GM21515 (cell line): ENCODE data around the gene WDR46.

Source experiments
- ATAC-seq: cut with Tn5 transposase; IDR thresholded peaks from one replicate; pipeline ENCODE4 v1.9.1; 2021; ENCODE audit not compliant: unreplicated experiment

WDR46 gene

GRCh38 chr6:33288921-33289783 is at the start of gene WDR46, which contains the start of gene PFDN6:
WDR46 (minus strand) TSS chr6:33289239; CDS start chr6:33289170, 69 bp downstream.
PFDN6 (plus strand) TSS chr6:33289601; CDS start chr6:33289857, 256 bp downstream.
- peak; percentile 72 for ATAC-seq

GRCh38 chr6:33336495-33336894 is 47.5 kb upstream of the WDR46 start:
- ATAC-seq, result no peak

GRCh38 chr6:33335916-33336315 is 46.9 kb upstream of the WDR46 start:
- ATAC-seq, result no peak

GRCh38 chr6:33333666-33334065 is 44.6 kb upstream of the WDR46 start:
- ATAC-seq, result no peak

GRCh38 chr6:33330736-33331135 is 41.7 kb upstream of the WDR46 start:
- ATAC-seq, result no peak

GRCh38 chr6:33329058-33329457 is 40.0 kb upstream of the WDR46 start:
- ATAC-seq, result no peak

- no peak for ATAC-seq
Measured at GRCh38 chr6:33324125-33324524, 35.1 kb upstream of the WDR46 start.

GRCh38 chr6:33323623-33323948 is 34.5 kb upstream of the WDR46 start:
- ATAC-seq, result peak; percentile 5

- ATAC-seq, result no peak
Measured at GRCh38 chr6:33321227-33321626, 32.2 kb upstream of the WDR46 start.

GRCh38 chr6:33320315-33321181 is 31.5 kb upstream of the WDR46 start:
- ATAC-seq, result no peak

- ATAC-seq, result no peak
Measured at GRCh38 chr6:33319939-33320314, 30.9 kb upstream of the WDR46 start.

- no peak for ATAC-seq
Measured at GRCh38 chr6:33318426-33319073, 29.5 kb upstream of the WDR46 start.

- peak; percentile 42 for ATAC-seq
Measured at GRCh38 chr6:33317669-33318425, 28.8 kb upstream of the WDR46 start, which contains the start of gene ZBTB22. ZBTB22 (minus strand) TSS chr6:33317744; CDS start chr6:33316916, 828 bp downstream.

- no peak for ATAC-seq
Measured at GRCh38 chr6:33317419-33317668, 28.3 kb upstream of the WDR46 start.

- ATAC-seq, result no peak
Measured at GRCh38 chr6:33316603-33317418, 27.8 kb upstream of the WDR46 start.

- no peak for ATAC-seq
Measured at GRCh38 chr6:33315793-33316602, 27.0 kb upstream of the WDR46 start.

- ATAC-seq, result no peak
Measured at GRCh38 chr6:33314943-33315792, 26.1 kb upstream of the WDR46 start.

- no peak for ATAC-seq
Measured at GRCh38 chr6:33314515-33314942, 25.5 kb upstream of the WDR46 start.
